GM12878 (cell line): ENCODE measurements around the gene FAM78A. TPM values are rescaled to one million over a fixed set of nuclear protein-coding genes. Genes with fewer than 3 reads are reported as not detected.

Experiments used
- ATAC-seq: fragments of 200-7000 bp; cut with Tn5 transposase; 3 replicates; pipeline ENCODE4 v1.9.1; 2020; ENCODE audit warnings: mild to moderate bottlenecking, moderate library complexity
- BruUV-seq: library from RNA; stranded (reverse); fragments of 400-500 nt; replicated peaks from 2 replicates; lab custom pipeline; 2021; lab: Mats Ljungman, UMichigan
- CTCF ChIA-PET: fragments of 300-600 bp; sonication (Branson Sonifier 250); formaldehyde crosslinking; extraction: SDS; loops from one replicate; lab custom pipeline; 2021; ENCODE audit warnings: inconsistent platforms; lab: Yijun Ruan, JAX
- POLR2A ChIA-PET: fragments of 350-600 bp; formaldehyde crosslinking; extraction: SDS; loops from one replicate; lab custom pipeline; 2021; ENCODE audit warnings: inconsistent platforms; lab: Charles Lee
- RAD21 ChIA-PET: fragments of 300-600 bp; sonication (Branson Sonifier 250); formaldehyde crosslinking; loops from one replicate; lab custom pipeline; 2023; ENCODE audit warnings: antibody characterized with exemption; ENCODE audit not compliant: unreplicated experiment; lab: Charles Lee
- SMC1A ChIA-PET: fragments of 300-600 bp; sonication (Branson Sonifier 250); formaldehyde crosslinking; loops from one replicate; lab custom pipeline; 2023; ENCODE audit not compliant: unreplicated experiment, uncharacterized antibody; lab: Charles Lee
- DNase-seq: peaks from one replicate; pipeline ENCODE4 v3.0.0-alpha.2; 2011; ENCODE audit warnings: low read depth, low spot score
- FAIRE-seq: peaks from 3 replicates; lab custom pipeline; 2011; peaks lifted over from hg19 to GRCh38; lab: Jason Lieb, UNC
- H2AFZ ChIP-seq: 2 replicates; pipeline ENCODE4 v1.6.0; 2011; ENCODE audit warnings: low read depth, low read length, control low read depth; ENCODE audit not compliant: control insufficient read depth
- H3K27ac ChIP-seq: 2 replicates; pipeline ENCODE4 v1.5.1; 2011; ENCODE audit warnings: control low read depth; ENCODE audit not compliant: control insufficient read depth, insufficient read depth
- H3K27me3 ChIP-seq, 2 experiments: replicated peaks in 1 of 2; 2 replicates each; pipeline versions ENCODE4 v1.6.0 to v1.6.1; 2011; ENCODE audit warnings: low read length in 1 of 2; ENCODE audit not compliant: control insufficient read depth in 2 of 2, insufficient read depth in 2 of 2
- H3K36me3 ChIP-seq, 2 experiments: 2 replicates each; pipeline ENCODE4 v1.5.1; 2011; ENCODE audit warnings: low read length in 1 of 2; ENCODE audit not compliant: control insufficient read depth in 2 of 2, insufficient read depth in 2 of 2
- H3K4me1 ChIP-seq: 2 replicates; pipeline ENCODE4 v1.6.1; 2011; ENCODE audit warnings: mild to moderate bottlenecking, low read length, moderate library complexity, mixed read lengths; ENCODE audit not compliant: control insufficient read depth, insufficient read depth
- H3K4me2 ChIP-seq: 2 replicates; pipeline ENCODE4 v1.6.0; 2011; ENCODE audit warnings: control low read depth; ENCODE audit not compliant: control insufficient read depth, insufficient read depth
- H3K4me3 ChIP-seq: fragments of 200-600 bp; sonication (generic); 2 replicates; pipeline ENCODE4 v1.5.1; 2016
- H3K79me2 ChIP-seq: 2 replicates; pipeline ENCODE4 v1.6.0; 2011; ENCODE audit warnings: low read length; ENCODE audit not compliant: control insufficient read depth, insufficient read depth
- H3K9ac ChIP-seq: 2 replicates; pipeline ENCODE4 v1.8.0; 2011; ENCODE audit warnings: low read length, control low read depth, mixed read lengths; ENCODE audit not compliant: control insufficient read depth, insufficient read depth
- H3K9me3 ChIP-seq: replicated peaks from 3 replicates; pipeline ENCODE4 v1.5.1; 2011; ENCODE audit warnings: mild to moderate bottlenecking, low read length; ENCODE audit not compliant: control insufficient read depth, insufficient read depth
- H4K20me1 ChIP-seq: 2 replicates; pipeline ENCODE4 v1.6.0; 2011; ENCODE audit not compliant: control insufficient read depth, insufficient read depth
- ATF7 ChIP-seq: fragments of 450-650 bp; IDR thresholded peaks from 2 replicates; pipeline ENCODE4 v1.6.1; 2016; ENCODE audit warnings: low read depth, mild to moderate bottlenecking
- FOXK2 ChIP-seq: fragments of 450-650 bp; IDR thresholded peaks from 2 replicates; pipeline ENCODE4 v1.6.1; 2017; ENCODE audit warnings: mild to moderate bottlenecking, moderate library complexity
- HDAC6 ChIP-seq: fragments of 200-600 bp; sonication (generic); IDR thresholded peaks from one replicate; pipeline ENCODE4 v1.8.0; 2017; ENCODE audit warnings: antibody characterized with exemption; ENCODE audit not compliant: unreplicated experiment
- IKZF2 ChIP-seq, 2 experiments: fragments of 450-650 bp; IDR thresholded peaks; 2 replicates each; pipeline ENCODE4 v1.6.1; 2017; ENCODE audit warnings: mild to moderate bottlenecking in 2 of 2, moderate library complexity in 2 of 2
- LARP7 ChIP-seq: fragments of 450-650 bp; IDR thresholded peaks from 2 replicates; pipeline ENCODE4 v1.6.1; 2017; ENCODE audit warnings: mild to moderate bottlenecking
- RAD21 ChIP-seq: IDR thresholded peaks from 2 replicates; pipeline ENCODE4 v1.6.1; 2011; ENCODE audit warnings: mild to moderate bottlenecking, low read depth, low read length, moderate library complexity; ENCODE audit not compliant: insufficient read depth
- RAD51 ChIP-seq: fragments of 450-650 bp; IDR thresholded peaks from 2 replicates; pipeline ENCODE4 v1.6.1; 2016; ENCODE audit warnings: moderate library complexity, mild to moderate bottlenecking, inconsistent platforms
- RBBP5 ChIP-seq: fragments of 200-600 bp; sonication (generic); conservative IDR thresholded peaks from 2 replicates; pipeline ENCODE4 v1.6.1; 2016
- SMAD5 ChIP-seq: IDR thresholded peaks from 2 replicates; pipeline ENCODE4 v1.6.1; 2016; ENCODE audit warnings: antibody characterized with exemption, low read depth
- SMARCA5 ChIP-seq: fragments of 450-650 bp; IDR thresholded peaks from 2 replicates; pipeline ENCODE4 v1.6.1; 2017; ENCODE audit warnings: mild to moderate bottlenecking
- TBL1XR1 ChIP-seq: IDR thresholded peaks from 2 replicates; pipeline ENCODE4 v1.6.1; 2012; ENCODE audit warnings: low read depth, low read length, improper control_type of control experiment
- TCF7 ChIP-seq: IDR thresholded peaks from 2 replicates; pipeline ENCODE4 v1.6.1; 2014; ENCODE audit warnings: antibody characterized with exemption, borderline replicate concordance
- USF1 ChIP-seq: IDR thresholded peaks from 2 replicates; pipeline ENCODE4 v1.6.1; 2011; ENCODE audit warnings: borderline replicate concordance, low read depth, mild to moderate bottlenecking, moderate library complexity, mixed read lengths, low read length; ENCODE audit not compliant: insufficient read depth; ENCODE audit errors: extremely low read length
- YY1 ChIP-seq: IDR thresholded peaks from 2 replicates; pipeline ENCODE4 v1.6.1; 2011; ENCODE audit warnings: low read depth, mild to moderate bottlenecking, low read length
- ZNF207 ChIP-seq: fragments of 450-650 bp; IDR thresholded peaks from 2 replicates; pipeline ENCODE4 v1.6.1; 2014; ENCODE audit warnings: antibody characterized with exemption, mild to moderate bottlenecking, borderline replicate concordance
- ZZZ3 ChIP-seq: IDR thresholded peaks from 2 replicates; pipeline ENCODE4 v1.6.1; 2011; ENCODE audit warnings: low read depth; ENCODE audit not compliant: control insufficient read depth, insufficient read length
- WGBS: methylation state at CpG from one replicate; pipeline ENCODE4 v1.1.6; 2016; ENCODE audit warnings: low lambda C conversion rate; ENCODE audit not compliant: insufficient replicate concordance, insufficient coverage; ENCODE audit errors: missing lambda C conversion rate; 5-methylcytosine and 5-hydroxymethylcytosine counted together
- in situ Hi-C: fragments of 300-500 bp; cut with MboI; formaldehyde crosslinking; loops from 9 replicates; pipeline ENCODE4 v1.14.3; 2018; ENCODE audit warnings: mixed read lengths
- intact Hi-C: fragments of 100-400 bp; cut with micrococcal nuclease; formaldehyde crosslinking; loops from one replicate; pipeline ENCODE4 v1.14.2; 2022; ENCODE audit not compliant: unreplicated experiment
- polyA plus RNA-seq, 11 experiments: library from polyadenylated mRNA; depleted of rRNA in 4 of 11; unstranded in 6 of 11; stranded (reverse) in 5 of 11; fragments of >200 nt; fragmentation: Nextera tagmentation in 4 of 11; fragmentation: Illumina TruSeq in 1 of 11; extraction: Ambion mirVana in 4 of 11; extraction: Trizol in 1 of 11; gene quantifications; 1 replicate in 1 of 11; 2 replicates in 10 of 11; pipeline versions ENCODE4 v1.2.1 to v1.2.3, GENCODE V29; 2011 to 2016; ENCODE audit warnings: inconsistent platforms in 2 of 11, missing spikeins in 2 of 11, low read depth in 1 of 11
- total RNA-seq, 4 experiments: library from RNA; depleted of rRNA in 3 of 4; stranded (reverse); fragments of >200 nt in 3 of 4; fragmentation: Illumina TruSeq in 1 of 4; extraction: Trizol in 1 of 4; gene quantifications; 2 replicates each; pipeline versions ENCODE4 v1.2.1 to v1.2.3, GENCODE V29; 2013 to 2021

Gene FAM78A
- total and polyA plus RNA-seq, 10 of the 15 experiments (the other 5 are each of a cell fraction or from before 2014, with no cell fraction given) = 0.18 to 32.5 (median 12.2) TPM

DNA sequence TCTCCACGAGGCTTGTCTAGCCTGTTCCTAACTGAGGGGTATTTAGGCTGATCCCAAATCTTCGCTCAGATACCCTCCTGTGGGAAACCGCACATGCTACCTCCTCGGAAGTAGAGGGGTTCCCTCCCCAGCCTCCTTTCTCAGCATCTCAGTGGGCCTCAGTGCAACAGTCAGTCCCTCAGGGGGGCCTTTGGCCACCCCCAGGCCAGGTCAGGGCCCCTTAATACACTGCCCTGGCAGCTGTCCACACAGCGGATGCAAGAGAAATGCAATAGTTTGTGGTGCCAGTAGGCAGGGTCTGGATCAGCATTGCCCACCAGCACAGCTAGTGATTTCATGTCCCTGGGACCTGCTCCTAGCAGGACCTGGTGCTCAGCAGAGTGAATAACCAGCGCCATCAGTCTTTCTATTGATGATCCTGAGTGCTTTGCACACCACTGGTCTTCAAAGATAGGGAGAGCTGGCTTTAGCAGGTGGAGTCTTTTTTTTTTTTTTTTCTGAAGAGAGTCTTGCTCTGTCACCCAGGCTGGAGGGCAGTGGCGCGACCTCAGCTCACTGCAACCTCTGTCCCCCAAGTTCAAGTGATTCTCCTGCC is 20.7 kb upstream of the FAM78A start (continued):
- TF ChIP-seq SMARCA5 = no peak
- no peak for TF ChIP-seq TCF7
- no peak for TF ChIP-seq ZZZ3

- Histone ChIP-seq H3K4me1 (no peaks in the 10 kb centered on the region), H3K79me2 (no peaks in the 10 kb centered on the region), H3K4me2 (no peak overlapping the region), H3K36me3 (no peaks in the 10 kb centered on the region), H3K4me3 (no peak overlapping the region), H3K9ac (no peak overlapping the region), H3K27me3 (no peaks in the 10 kb centered on the region), H2AFZ (no peak overlapping the region), H3K9me3 (no peaks in the 10 kb centered on the region), H3K27ac (no peak overlapping the region), H4K20me1 (no peaks in the 10 kb centered on the region; the same call in 1 of the 2 replicates)
- 55% methylated on average over 9 of the region's 9 CpGs for WGBS
- BruUV-seq = no TSS peak
- SMC1A ChIA-PET = no interaction called here
- no peak for TF ChIP-seq FOXK2
- no peak for TF ChIP-seq YY1
- no peak for TF ChIP-seq TBL1XR1
- no peak for TF ChIP-seq USF1
- TF ChIP-seq RAD51 = no peak
- TF ChIP-seq HDAC6 = no peak
- no peak for TF ChIP-seq IKZF2 (IDR thresholded peaks at IDR 0.05)
- TF ChIP-seq ZNF207 = no peak
- no peak for TF ChIP-seq LARP7
- TF ChIP-seq RBBP5 = no peak
- TF ChIP-seq RAD21 = no peak
- TF ChIP-seq SMAD5 = no peak
- TF ChIP-seq ATF7 = no peak
- intact Hi-C loops (no loop called here), in situ Hi-C loops (no loop called here)
- CTCF ChIA-PET = interaction anchor here (1.0 kb wide), 1 partner anchor 118 kb away, joined by 3 read pairs; no protein-coding TSS in a partner anchor
- POLR2A ChIA-PET = no interaction called here
- no peak for DNase-seq
- RAD21 ChIA-PET = no interaction called here
- no peak for ATAC-seq
- FAIRE-seq = no peak
Observed at GRCh38 chr9:131296460-131296859, 20.1 kb upstream of the FAM78A start.
